KMS-11 (cell line): Measurements from ENCODE around the gene SPEG.
"Not testable (repeated sequence)": the region's sequence is repeated elsewhere in the genome, so short reads cannot be mapped to it uniquely, and the experiment has no call there.

Source experiments
- H2AFZ ChIP-seq: fragments of 200-600 bp; sonication (generic); 2 replicates; pipeline ENCODE4 v1.6.1; 2016; ENCODE audit warnings: antibody characterized with exemption, mixed run types, low read depth
- H3K27ac ChIP-seq: fragments of 200-600 bp; sonication (generic); 2 replicates; pipeline ENCODE4 v1.6.1; 2016; ENCODE audit warnings: mild to moderate bottlenecking, mixed run types
- H3K27me3 ChIP-seq: fragments of 200-600 bp; sonication (generic); 2 replicates; pipeline ENCODE4 v1.6.1; 2017; ENCODE audit warnings: mild to moderate bottlenecking, low read depth, mixed run types, moderate library complexity; ENCODE audit not compliant: insufficient read depth
- H3K36me3 ChIP-seq: fragments of 200-600 bp; sonication (generic); 2 replicates; pipeline ENCODE4 v1.6.1; 2017; ENCODE audit warnings: mild to moderate bottlenecking, mixed run types; ENCODE audit not compliant: insufficient read depth
- H3K4me1 ChIP-seq: fragments of 200-600 bp; sonication (generic); 2 replicates; pipeline ENCODE4 v1.6.1; 2016; ENCODE audit warnings: mild to moderate bottlenecking, low read depth, mixed run types; ENCODE audit not compliant: poor library complexity, severe bottlenecking
- H3K4me2 ChIP-seq: fragments of 200-600 bp; sonication (generic); 2 replicates; pipeline ENCODE4 v1.7.0; 2016; ENCODE audit warnings: mild to moderate bottlenecking, mixed run types
- H3K4me3 ChIP-seq: fragments of 200-600 bp; sonication (generic); IDR thresholded peaks from 2 replicates; pipeline ENCODE4 v1.6.1; 2017; ENCODE audit warnings: low read depth, low read length, mixed read lengths; ENCODE audit not compliant: insufficient read depth
- H3K79me2 ChIP-seq: fragments of 200-600 bp; sonication (generic); 2 replicates; pipeline ENCODE4 v1.6.1; 2016; ENCODE audit warnings: low read depth, mixed run types; ENCODE audit not compliant: insufficient read depth
- H3K9ac ChIP-seq: fragments of 200-600 bp; sonication (generic); 2 replicates; pipeline ENCODE4 v1.6.1; 2016; ENCODE audit warnings: mild to moderate bottlenecking, mixed run types
- H4K20me1 ChIP-seq: fragments of 200-600 bp; sonication (generic); 2 replicates; pipeline ENCODE4 v1.6.1; 2016; ENCODE audit warnings: mild to moderate bottlenecking, mixed run types; ENCODE audit not compliant: insufficient read depth
- CTCF ChIP-seq: fragments of 200-600 bp; sonication (generic); conservative IDR thresholded peaks from 2 replicates; pipeline ENCODE4 v1.6.1; 2017; ENCODE audit warnings: low read depth, mild to moderate bottlenecking, antibody characterized with exemption, low read length, moderate library complexity, mixed read lengths

SPEG gene

GRCh38 chr2:219387306-219388120 lies 47.1 kb upstream of the SPEG start, which contains the start of gene DNPEP:
Gene DNPEP (minus strand): TSS chr2:219387912. CDS start chr2:219387794, 118 bp downstream.
- Histone ChIP-seq H3K4me1 (peaks cover 6% of the 10 kb centered on the region), H3K4me2 (peak within 1 kb of the TSS; percentile 33), H4K20me1 (no peaks in the 10 kb centered on the region), H3K4me3 (peak within 1 kb of the TSS; percentile 76), H3K36me3 (no peaks in the 10 kb centered on the region), H2AFZ (peak within 1 kb of the TSS; percentile 70), H3K9ac (peak within 1 kb of the TSS; percentile 88), H3K27ac (peak within 1 kb of the TSS; percentile 79), H3K79me2 (no peaks in the 10 kb centered on the region), H3K27me3 (no peaks in the 10 kb centered on the region)
- no peak for TF ChIP-seq CTCF

- H2AFZ ChIP-seq: peak overlapping the region; percentile 70
- H3K27ac ChIP-seq: peak overlapping the region; percentile 4; the same call in 1 of the 2 replicates
- H3K9ac ChIP-seq: no peak overlapping the region
- no peaks in the 10 kb centered on the region for H3K79me2 ChIP-seq
- H4K20me1 ChIP-seq: no peaks in the 10 kb centered on the region
- H3K36me3 ChIP-seq: no peaks in the 10 kb centered on the region
- H3K4me2 ChIP-seq: peak overlapping the region; percentile 10
- TF ChIP-seq CTCF: peak; percentile 36
- H3K4me3 ChIP-seq: peak overlapping the region; percentile 30
- peaks cover 6% of the 10 kb centered on the region for H3K4me1 ChIP-seq
- no peaks in the 10 kb centered on the region for H3K27me3 ChIP-seq
Observed at GRCh38 chr2:219388121-219388906, 46.3 kb upstream of the SPEG start.

GRCh38 chr2:219388907-219389156 lies 45.8 kb upstream of the SPEG start:
- H3K27me3 ChIP-seq: no peaks in the 10 kb centered on the region
- peak overlapping the region; percentile 4; the same call in 1 of the 2 replicates for H3K27ac ChIP-seq
- H3K4me1 ChIP-seq: peaks cover 6% of the 10 kb centered on the region
- no peaks in the 10 kb centered on the region for H4K20me1 ChIP-seq
- H3K4me2 ChIP-seq: peak overlapping the region; percentile 10
- H3K79me2 ChIP-seq: no peaks in the 10 kb centered on the region
- H3K4me3 ChIP-seq: peak overlapping the region; percentile 30
- no peak; the same call in 1 of the 2 replicates for TF ChIP-seq CTCF
- H3K9ac ChIP-seq: no peak overlapping the region
- peak overlapping the region; percentile 70 for H2AFZ ChIP-seq
- H3K36me3 ChIP-seq: no peaks in the 10 kb centered on the region

GRCh38 chr2:219392754-219393153 lies 41.9 kb upstream of the SPEG start:
- Histone ChIP-seq H3K27ac (no peak overlapping the region), H3K27me3 (no peaks in the 10 kb centered on the region), H3K4me2 (no peak overlapping the region), H4K20me1 (no peaks in the 10 kb centered on the region), H3K36me3 (no peaks in the 10 kb centered on the region), H2AFZ (no peak overlapping the region), H3K4me1 (peaks cover 6% of the 10 kb centered on the region), H3K4me3 (no peak overlapping the region), H3K9ac (no peak overlapping the region), H3K79me2 (no peaks in the 10 kb centered on the region)
- no peak for TF ChIP-seq CTCF

- not testable (repeated sequence) for H3K36me3 ChIP-seq
Observed at GRCh38 chr2:219395056-219395455, 39.6 kb upstream of the SPEG start.

More at GRCh38 chr2:219395056-219395455, 39.6 kb upstream of the SPEG start:
- H3K27ac ChIP-seq, H3K79me2 ChIP-seq, H3K4me1 ChIP-seq, H2AFZ ChIP-seq, H3K9ac ChIP-seq, H3K27me3 ChIP-seq, H3K4me2 ChIP-seq, H3K4me3 ChIP-seq, H4K20me1 ChIP-seq: not testable (repeated sequence)
